ENCODE results near the gene FSTL4.
A peak's percentile ranks its signal among the peaks of the same experiment; 100 is the strongest.

FSTL4 gene

DNA sequence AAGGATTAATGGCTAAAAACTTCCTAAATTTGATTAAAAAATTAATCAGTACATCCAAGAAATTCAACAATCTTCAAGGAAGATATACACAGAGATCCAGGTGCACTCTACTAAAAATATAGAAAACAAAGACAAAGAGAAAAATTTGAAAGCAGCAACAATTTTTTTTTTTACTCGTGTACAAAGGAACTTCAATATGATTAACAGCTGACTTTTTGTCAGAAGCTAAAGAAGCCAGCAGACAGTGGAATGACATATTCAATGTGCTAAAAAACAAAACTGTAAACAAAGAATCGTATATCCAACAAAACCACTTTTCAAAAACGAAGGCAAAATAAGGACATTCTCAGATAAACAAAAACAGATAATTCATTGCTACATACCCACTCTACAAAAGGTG lies 234.6 kb downstream of the FSTL4 start:
- H3K27me3 ChIP-seq (replicated peaks in 2 of 5; ENCODE audit: control insufficient read depth in 4 of 5, insufficient read depth in 5 of 5, low read length in 4 of 5): peaks cover 0 to 8% (median 2%) of the 10 kb centered on the region in 5 experiments
- H3K9me3 ChIP-seq (ENCODE audit: control extremely low read depth in 1 of 5, control insufficient read depth in 4 of 5, insufficient read depth in 2 of 5, low read depth in 1 of 5, low read length in 4 of 5): peaks cover 2 to 29% (median 8%) of the 10 kb centered on the region in 5 experiments
- ChIA-PET CTCF (interaction anchor here (1.0 kb wide), 1 partner anchor 9 kb away, joined by 3 read pairs; no protein-coding TSS in a partner anchor), POLR2A (no interaction called here)
- no peak overlapping the region for H3K27ac ChIP-seq (ENCODE audit: insufficient read depth in 1 of 2, low read depth in 1 of 2, low read length in 2 of 2, poor library complexity in 1 of 2, severe bottlenecking in 2 of 2)
- peak in 1 of 3 donors; percentile 13 for DNase-seq
- WGBS (ENCODE audit: insufficient coverage): no CpG with 5 or more reads among the region's 3 CpGs
- H3K4me1 ChIP-seq (ENCODE audit: control extremely low read depth in 1 of 4, control insufficient read depth in 4 of 4, insufficient read depth in 4 of 4, low read length in 3 of 4): no peaks in the 10 kb centered on the region
- H3K4me3 ChIP-seq (ENCODE audit: control insufficient read depth in 1 of 7, extremely low read depth in 1 of 7, insufficient read depth in 4 of 7, low read depth in 2 of 7, low read length in 6 of 7): no peak overlapping the region
- no peaks in the 10 kb centered on the region for H3K36me3 ChIP-seq (ENCODE audit: control insufficient read depth in 4 of 4, insufficient read depth in 4 of 4, low read length in 3 of 4)

- 88% methylated on average over 1 of the region's 1 CpG for WGBS (ENCODE audit: insufficient coverage)
Measured at GRCh38 chr5:133376986-133377385, 235.4 kb downstream of the FSTL4 start.

GRCh38 chr5:133373121-133373870 lies 239.0 kb downstream of the FSTL4 start:
- ChIA-PET CTCF (interaction anchor here (1.1 kb wide), 1 partner anchor 16 kb away, joined by 3 read pairs; no protein-coding TSS in a partner anchor), POLR2A (no interaction called here)
- DNase-seq: no peak
- no peaks in the 10 kb centered on the region for H3K27me3 ChIP-seq (replicated peaks in 2 of 5; ENCODE audit: control insufficient read depth in 4 of 5, insufficient read depth in 5 of 5, low read length in 4 of 5)
- no peaks in the 10 kb centered on the region for H3K36me3 ChIP-seq (ENCODE audit: control insufficient read depth in 4 of 4, insufficient read depth in 4 of 4, low read length in 3 of 4)
- peaks cover 2 to 28% (median 8%) of the 10 kb centered on the region in 5 experiments for H3K9me3 ChIP-seq (ENCODE audit: control extremely low read depth in 1 of 5, control insufficient read depth in 4 of 5, insufficient read depth in 2 of 5, low read depth in 1 of 5, low read length in 4 of 5)
- H3K4me1 ChIP-seq (ENCODE audit: control extremely low read depth in 1 of 4, control insufficient read depth in 4 of 4, insufficient read depth in 4 of 4, low read length in 3 of 4): no peaks in the 10 kb centered on the region
- no peak overlapping the region for H3K4me3 ChIP-seq (ENCODE audit: control insufficient read depth in 1 of 7, extremely low read depth in 1 of 7, insufficient read depth in 4 of 7, low read depth in 2 of 7, low read length in 6 of 7)
- no peak overlapping the region for H3K27ac ChIP-seq (ENCODE audit: insufficient read depth in 1 of 2, low read depth in 1 of 2, low read length in 2 of 2, poor library complexity in 1 of 2, severe bottlenecking in 2 of 2)
- 100% methylated on average over 3 of the region's 5 CpGs for WGBS (ENCODE audit: insufficient coverage)

More at GRCh38 chr5:133376986-133377385, 235.4 kb downstream of the FSTL4 start:
- ChIA-PET POLR2A (no interaction called here), CTCF (interaction anchor here (0.6 kb wide), 1 partner anchor 25 kb away, joined by 3 read pairs; no protein-coding TSS in a partner anchor)
- no peak overlapping the region for H3K27ac ChIP-seq (ENCODE audit: insufficient read depth in 1 of 2, low read depth in 1 of 2, low read length in 2 of 2, poor library complexity in 1 of 2, severe bottlenecking in 2 of 2)
- peaks cover 2 to 29% (median 8%) of the 10 kb centered on the region in 5 experiments for H3K9me3 ChIP-seq (ENCODE audit: control extremely low read depth in 1 of 5, control insufficient read depth in 4 of 5, insufficient read depth in 2 of 5, low read depth in 1 of 5, low read length in 4 of 5)
- no peaks in the 10 kb centered on the region for H3K4me1 ChIP-seq (ENCODE audit: control extremely low read depth in 1 of 4, control insufficient read depth in 4 of 4, insufficient read depth in 4 of 4, low read length in 3 of 4)
- no peak overlapping the region for H3K4me3 ChIP-seq (ENCODE audit: control insufficient read depth in 1 of 7, extremely low read depth in 1 of 7, insufficient read depth in 4 of 7, low read depth in 2 of 7, low read length in 6 of 7)
- DNase-seq: no peak
- H3K27me3 ChIP-seq (replicated peaks in 2 of 5; ENCODE audit: control insufficient read depth in 4 of 5, insufficient read depth in 5 of 5, low read length in 4 of 5): peaks cover 0 to 4% (median 2%) of the 10 kb centered on the region in 5 experiments
- no peaks in the 10 kb centered on the region for H3K36me3 ChIP-seq (ENCODE audit: control insufficient read depth in 4 of 4, insufficient read depth in 4 of 4, low read length in 3 of 4)

GRCh38 chr5:133372293-133372937 lies 239.9 kb downstream of the FSTL4 start:
- 95% methylated on average over 6 of the region's 7 CpGs for WGBS (ENCODE audit: insufficient coverage)
- Histone ChIP-seq H3K27ac (ENCODE audit: insufficient read depth in 1 of 2, low read depth in 1 of 2, low read length in 2 of 2, poor library complexity in 1 of 2, severe bottlenecking in 2 of 2) (no peak overlapping the region), H3K9me3 (ENCODE audit: control extremely low read depth in 1 of 5, control insufficient read depth in 4 of 5, insufficient read depth in 2 of 5, low read depth in 1 of 5, low read length in 4 of 5) (peaks cover 0 to 20% (median 6%) of the 10 kb centered on the region in 5 experiments), H3K4me1 (ENCODE audit: control extremely low read depth in 1 of 4, control insufficient read depth in 4 of 4, insufficient read depth in 4 of 4, low read length in 3 of 4) (no peaks in the 10 kb centered on the region), H3K4me3 (ENCODE audit: control insufficient read depth in 1 of 7, extremely low read depth in 1 of 7, insufficient read depth in 4 of 7, low read depth in 2 of 7, low read length in 6 of 7) (no peak overlapping the region), H3K27me3 (replicated peaks in 2 of 5; ENCODE audit: control insufficient read depth in 4 of 5, insufficient read depth in 5 of 5, low read length in 4 of 5) (no peaks in the 10 kb centered on the region), H3K36me3 (ENCODE audit: control insufficient read depth in 4 of 4, insufficient read depth in 4 of 4, low read length in 3 of 4) (no peaks in the 10 kb centered on the region)
- CTCF ChIA-PET: interaction anchor here (1.0 kb wide), 1 partner anchor 261 kb away, joined by 3 read pairs; no protein-coding TSS in a partner anchor
- no peak for DNase-seq
- POLR2A ChIA-PET: no interaction called here

GRCh38 chr5:133371371-133372155 lies 240.8 kb downstream of the FSTL4 start:
- Histone ChIP-seq H3K4me1 (ENCODE audit: control extremely low read depth in 1 of 4, control insufficient read depth in 4 of 4, insufficient read depth in 4 of 4, low read length in 3 of 4) (no peaks in the 10 kb centered on the region), H3K27me3 (replicated peaks in 2 of 5; ENCODE audit: control insufficient read depth in 4 of 5, insufficient read depth in 5 of 5, low read length in 4 of 5) (no peaks in the 10 kb centered on the region), H3K4me3 (ENCODE audit: control insufficient read depth in 1 of 7, extremely low read depth in 1 of 7, insufficient read depth in 4 of 7, low read depth in 2 of 7, low read length in 6 of 7) (no peak overlapping the region), H3K27ac (ENCODE audit: insufficient read depth in 1 of 2, low read depth in 1 of 2, low read length in 2 of 2, poor library complexity in 1 of 2, severe bottlenecking in 2 of 2) (no peak overlapping the region), H3K36me3 (ENCODE audit: control insufficient read depth in 4 of 4, insufficient read depth in 4 of 4, low read length in 3 of 4) (no peaks in the 10 kb centered on the region), H3K9me3 (ENCODE audit: control extremely low read depth in 1 of 5, control insufficient read depth in 4 of 5, insufficient read depth in 2 of 5, low read depth in 1 of 5, low read length in 4 of 5) (peaks cover 0 to 12% (median 0%) of the 10 kb centered on the region in 5 experiments)
- WGBS (ENCODE audit: insufficient coverage): 97% methylated on average over 12 of the region's 15 CpGs
- DNase-seq: no peak
- CTCF ChIA-PET: interaction anchor here (0.7 to 1.0 kb wide), 2 partner anchors 12 to 260 kb away, joined by 3 read pairs; no protein-coding TSS in a partner anchor
- POLR2A ChIA-PET: no interaction called here

GRCh38 chr5:133370904-133371303 lies 241.4 kb downstream of the FSTL4 start:
- CTCF ChIA-PET: interaction anchor here (0.7 kb wide), 1 partner anchor 11 kb away, joined by 3 read pairs; no protein-coding TSS in a partner anchor
- no peaks in the 10 kb centered on the region for H3K27me3 ChIP-seq (replicated peaks in 2 of 5; ENCODE audit: control insufficient read depth in 4 of 5, insufficient read depth in 5 of 5, low read length in 4 of 5)
- no peaks in the 10 kb centered on the region for H3K4me1 ChIP-seq (ENCODE audit: control extremely low read depth in 1 of 4, control insufficient read depth in 4 of 4, insufficient read depth in 4 of 4, low read length in 3 of 4)
- no peak for DNase-seq
- peaks cover 0 to 12% (median 0%) of the 10 kb centered on the region in 5 experiments for H3K9me3 ChIP-seq (ENCODE audit: control extremely low read depth in 1 of 5, control insufficient read depth in 4 of 5, insufficient read depth in 2 of 5, low read depth in 1 of 5, low read length in 4 of 5)
- 97% methylated on average over 7 of the region's 7 CpGs for WGBS (ENCODE audit: insufficient coverage)
- POLR2A ChIA-PET: no interaction called here
- no peak overlapping the region for H3K4me3 ChIP-seq (ENCODE audit: control insufficient read depth in 1 of 7, extremely low read depth in 1 of 7, insufficient read depth in 4 of 7, low read depth in 2 of 7, low read length in 6 of 7)
- no peak overlapping the region for H3K27ac ChIP-seq (ENCODE audit: insufficient read depth in 1 of 2, low read depth in 1 of 2, low read length in 2 of 2, poor library complexity in 1 of 2, severe bottlenecking in 2 of 2)
- no peaks in the 10 kb centered on the region for H3K36me3 ChIP-seq (ENCODE audit: control insufficient read depth in 4 of 4, insufficient read depth in 4 of 4, low read length in 3 of 4)

Data from common myeloid progenitor, CD34-positive (primary cell).